ENCODE data around the gene TEX26. TPM values are rescaled to one million over a fixed set of nuclear protein-coding genes. Genes with fewer than 3 reads are reported as not detected.

TEX26 gene
- total and polyA plus RNA-seq, 2 of the 4 experiments (the other 2 are of a cell fraction): not detected

GRCh38 chr13:30933354-30933670 lies 856 bp downstream of the TEX26 start:
- Histone ChIP-seq H3K14ac (replicated peaks; ENCODE audit: low read depth, low read length) (no peak overlapping the region), H3K79me1 (ENCODE audit: low read depth in 1 of 2, low read length in 2 of 2) (no peaks in the 10 kb centered on the region), H3K4me1 (ENCODE audit: control insufficient read depth, insufficient read depth, low read length) (no peaks in the 10 kb centered on the region), H2AK9ac (replicated peaks; ENCODE audit: low read depth, low read length, poor library complexity) (no peak overlapping the region), H2BK5ac (ENCODE audit: low read depth, low read length, poor library complexity, severe bottlenecking) (no peak overlapping the region), H3K4me2 (ENCODE audit: low read depth, low read length) (no peak overlapping the region), H3K4me3 (ENCODE audit: insufficient read depth, low read depth, low read length) (no peak overlapping the region), H3K9me3 (ENCODE audit: control insufficient read depth, insufficient read depth, low read length) (peaks cover 2% of the 10 kb centered on the region), H3K27me3 (ENCODE audit: control insufficient read depth, insufficient read depth, low read length) (peaks cover 32% of the 10 kb centered on the region), H2BK15ac (ENCODE audit: low read depth, low read length) (no peak overlapping the region; the same call in 2 of the 3 replicates), H4K91ac (ENCODE audit: insufficient read depth, low read depth, low read length) (no peak overlapping the region), H4K8ac (ENCODE audit: low read depth in 2 of 2, low read length in 2 of 2) (no peak overlapping the region), H2BK120ac (ENCODE audit: low read depth, low read length) (no peak overlapping the region), H2BK20ac (ENCODE audit: low read depth, low read length) (no peak overlapping the region), H3K9me1 (ENCODE audit: insufficient read depth, low read length) (0 out of 2 replicates have a peak, but pooled peaks cover 3% of the 10 kb centered on the region), H3K18ac (ENCODE audit: low read depth, low read length) (no peak overlapping the region), H3K27ac (ENCODE audit: insufficient read depth, low read length) (no peak overlapping the region), H3K36me3 (ENCODE audit: control insufficient read depth, insufficient read depth, low read length) (no peaks in the 10 kb centered on the region), H3K9ac (ENCODE audit: low read depth, low read length) (no peak overlapping the region), H4K20me1 (ENCODE audit: insufficient read depth, low read length) (no peaks in the 10 kb centered on the region), H3K56ac (ENCODE audit: extremely low read depth, insufficient read depth, low read length) (no peak overlapping the region), H4K5ac (ENCODE audit: low read depth, low read length) (no peak overlapping the region), H3K23ac (ENCODE audit: low read depth, low read length) (no peak overlapping the region), H2AFZ (replicated peaks; ENCODE audit: low read length, poor library complexity) (no peak overlapping the region), H2AK5ac (ENCODE audit: low read depth, low read length) (no peak overlapping the region), H3K4ac (ENCODE audit: low read depth, low read length) (no peak overlapping the region)
- no TSS peak for BruUV-seq (replicated peaks)
- POLR2A ChIA-PET (ENCODE audit: unreplicated experiment): no interaction called here
- CTCF ChIA-PET: interaction anchor here (0.6 kb wide), 1 partner anchor 36 kb away, joined by 4 read pairs; no protein-coding TSS in a partner anchor
- dilution Hi-C loops (cut with HindIII; ENCODE audit: low sequenced_read_pairs, unreplicated experiment): no loop called here
- intact Hi-C loops (cut with micrococcal nuclease): no loop called here
- DNase-seq: no peak
- TF ChIP-seq, protein P1, sequence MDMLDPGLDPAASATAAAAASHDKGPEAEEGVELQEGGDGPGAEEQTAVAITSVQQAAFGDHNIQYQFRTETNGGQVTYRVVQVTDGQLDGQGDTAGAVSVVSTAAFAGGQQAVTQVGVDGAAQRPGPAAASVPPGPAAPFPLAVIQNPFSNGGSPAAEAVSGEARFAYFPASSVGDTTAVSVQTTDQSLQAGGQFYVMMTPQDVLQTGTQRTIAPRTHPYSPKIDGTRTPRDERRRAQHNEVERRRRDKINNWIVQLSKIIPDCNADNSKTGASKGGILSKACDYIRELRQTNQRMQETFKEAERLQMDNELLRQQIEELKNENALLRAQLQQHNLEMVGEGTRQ (IDR thresholded peaks at IDR 0.05; ENCODE audit: low read depth, low read length): no peak
- TF ChIP-seq RAD21 (IDR thresholded peaks at IDR 0.05; ENCODE audit: low read length) (no peak), MAZ (IDR thresholded peaks at IDR 0.05; ENCODE audit: borderline replicate concordance, low read depth, low read length) (no peak)
- TF ChIP-seq, protein P2, sequence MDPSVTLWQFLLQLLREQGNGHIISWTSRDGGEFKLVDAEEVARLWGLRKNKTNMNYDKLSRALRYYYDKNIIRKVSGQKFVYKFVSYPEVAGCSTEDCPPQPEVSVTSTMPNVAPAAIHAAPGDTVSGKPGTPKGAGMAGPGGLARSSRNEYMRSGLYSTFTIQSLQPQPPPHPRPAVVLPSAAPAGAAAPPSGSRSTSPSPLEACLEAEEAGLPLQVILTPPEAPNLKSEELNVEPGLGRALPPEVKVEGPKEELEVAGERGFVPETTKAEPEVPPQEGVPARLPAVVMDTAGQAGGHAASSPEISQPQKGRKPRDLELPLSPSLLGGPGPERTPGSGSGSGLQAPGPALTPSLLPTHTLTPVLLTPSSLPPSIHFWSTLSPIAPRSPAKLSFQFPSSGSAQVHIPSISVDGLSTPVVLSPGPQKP (IDR thresholded peaks at IDR 0.05; ENCODE audit: borderline replicate concordance, low read depth, low read length): no peak
- no CpG with 5 or more reads among the region's 3 CpGs for WGBS, 2 experiments (ENCODE audit: extremely low coverage in 2 of 2, insufficient read length in 1 of 2)
- in situ Hi-C loops (cut with MboI; ENCODE audit: low sequenced_read_pairs): no loop called here
- no peak for ATAC-seq (ENCODE audit: low read depth)

Measured in IMR-90 (cell line).